ENCODE measurements around the gene RTN4RL2.
A peak's percentile ranks its signal among the peaks of the same experiment; 100 is the strongest.

Gene RTN4RL2

GRCh38 chr11:57496109-57496820, 35.9 kb downstream of the RTN4RL2 start:
- FAIRE-seq (no peak), DNase-seq (ENCODE audit: insufficient read length, low spot score) (no peak)

GRCh38 chr11:57497303-57498247, 37.2 kb downstream of the RTN4RL2 start:
- DNase-seq (ENCODE audit: insufficient read length, low spot score) (no peak), FAIRE-seq (no peak)

GRCh38 chr11:57498540-57498939, 38.2 kb downstream of the RTN4RL2 start:
- DNase-seq (ENCODE audit: insufficient read length, low spot score) (no peak), FAIRE-seq (no peak)

GRCh38 chr11:57499413-57499982, 39.2 kb downstream of the RTN4RL2 start:
- DNase-seq (ENCODE audit: insufficient read length, low spot score) (no peak), FAIRE-seq (no peak)

GRCh38 chr11:57499983-57500461, 39.7 kb downstream of the RTN4RL2 start:
- FAIRE-seq, result no peak
- DNase-seq (ENCODE audit: insufficient read length, low spot score), result no peak

- DNase-seq (ENCODE audit: insufficient read length, low spot score) (no peak), FAIRE-seq (no peak)
Observed at GRCh38 chr11:57500515-57500914, 40.2 kb downstream of the RTN4RL2 start.

- FAIRE-seq, result no peak
- no peak for DNase-seq (ENCODE audit: insufficient read length, low spot score)
Observed at GRCh38 chr11:57500926-57501325, 40.6 kb downstream of the RTN4RL2 start.

GRCh38 chr11:57501953-57502352, 41.6 kb downstream of the RTN4RL2 start:
- DNase-seq (ENCODE audit: insufficient read length, low spot score) (no peak), FAIRE-seq (no peak)

- FAIRE-seq, result no peak
- DNase-seq (ENCODE audit: insufficient read length, low spot score), result no peak
Observed at GRCh38 chr11:57502376-57502775, 42.0 kb downstream of the RTN4RL2 start.

- no peak for FAIRE-seq
- no peak for DNase-seq (ENCODE audit: insufficient read length, low spot score)
Observed at GRCh38 chr11:57502870-57503269, 42.5 kb downstream of the RTN4RL2 start.

GRCh38 chr11:57504511-57504910, 44.2 kb downstream of the RTN4RL2 start:
- FAIRE-seq (no peak), DNase-seq (ENCODE audit: insufficient read length, low spot score) (no peak)

- FAIRE-seq, result no peak
Observed at GRCh38 chr11:57506522-57506921, 46.2 kb downstream of the RTN4RL2 start.

GRCh38 chr11:57508341-57509170, 48.2 kb downstream of the RTN4RL2 start:
- DNase-seq (ENCODE audit: insufficient read length, low spot score) (no peak), FAIRE-seq (no peak)

More at GRCh38 chr11:57506522-57506921, 46.2 kb downstream of the RTN4RL2 start:
- no peak for DNase-seq (ENCODE audit: insufficient read length, low spot score)

- no peak for DNase-seq (ENCODE audit: insufficient read length, low spot score)
- FAIRE-seq, result no peak
Observed at GRCh38 chr11:57511741-57512430, 51.6 kb downstream of the RTN4RL2 start.

- no peak for FAIRE-seq
Observed at GRCh38 chr11:57512646-57513451, 52.5 kb downstream of the RTN4RL2 start.

GRCh38 chr11:57513452-57513795, 53.1 kb downstream of the RTN4RL2 start:
- no peak for DNase-seq (ENCODE audit: insufficient read length, low spot score)

More at GRCh38 chr11:57512646-57513451, 52.5 kb downstream of the RTN4RL2 start:
- no peak for DNase-seq (ENCODE audit: insufficient read length, low spot score)

GRCh38 chr11:57513911-57514537, 53.7 kb downstream of the RTN4RL2 start:
- FAIRE-seq (no peak), DNase-seq (ENCODE audit: insufficient read length, low spot score) (no peak)

More at GRCh38 chr11:57513452-57513795, 53.1 kb downstream of the RTN4RL2 start:
- no peak for FAIRE-seq

- FAIRE-seq, result peak; percentile 71
- DNase-seq (ENCODE audit: insufficient read length, low spot score), result peak; percentile 41
Observed at GRCh38 chr11:57514538-57515331, 54.4 kb downstream of the RTN4RL2 start.

Data from GM19239 (cell line).